GM19452 (cell line): ENCODE results near the gene LIME1.
"Not testable (repeated sequence)": the region's sequence is repeated elsewhere in the genome, so short reads cannot be mapped to it uniquely, and the experiment has no call there.

ENCODE experiments used
- ATAC-seq: cut with Tn5 transposase; IDR thresholded peaks from one replicate; pipeline ENCODE4 v1.9.1; 2021; ENCODE audit not compliant: unreplicated experiment

The LIME1 gene

DNA sequence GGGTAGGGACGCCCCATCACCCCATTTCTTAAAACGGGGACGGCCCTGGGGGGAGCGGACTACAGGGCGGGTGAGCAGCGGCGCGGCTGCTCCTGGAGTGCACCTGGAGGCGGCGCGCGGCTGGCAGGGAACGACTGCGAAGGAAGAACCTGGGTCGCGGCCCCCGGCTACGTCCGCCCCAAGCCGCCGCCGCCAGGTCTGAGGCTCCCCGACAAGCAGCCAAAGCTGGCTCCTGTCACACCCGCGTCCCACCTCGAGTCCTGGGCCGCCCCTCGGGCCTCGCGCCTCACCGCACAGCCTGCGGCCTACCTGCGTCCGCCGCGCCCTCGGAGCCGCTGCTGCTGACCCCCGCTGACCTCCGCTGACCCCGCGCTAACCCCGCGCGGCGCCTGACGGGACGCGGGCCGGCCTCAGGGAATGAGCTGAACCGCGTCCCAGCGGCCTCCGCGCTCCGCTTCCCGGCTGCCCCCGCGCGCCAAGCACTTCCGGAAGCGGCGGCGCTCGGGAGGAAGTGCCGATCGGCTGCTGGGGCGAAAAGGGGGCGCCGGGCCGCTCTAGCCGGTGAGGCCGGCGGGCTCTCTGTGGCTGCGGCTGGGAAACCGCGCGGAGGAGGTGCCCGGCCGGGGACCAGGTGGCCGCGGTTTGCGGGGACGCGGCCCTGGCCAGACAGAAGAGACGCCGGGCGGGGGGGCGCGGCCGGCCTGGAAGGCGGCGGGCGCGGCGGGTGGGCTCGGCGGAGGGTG, 28.7 kb upstream of the LIME1 start, which contains the start of the genes ARFRP1 and ZGPAT:
TSS of gene ARFRP1 (minus strand) at position 419 of the 743 bp plus-strand sequence. CDS start 885 bp downstream, outside the sequence.
TSS of gene ZGPAT (plus strand) at position 482 of the 743 bp plus-strand sequence. CDS start 542 bp downstream, outside the sequence.
- peak; percentile 57 for ATAC-seq

DNA sequence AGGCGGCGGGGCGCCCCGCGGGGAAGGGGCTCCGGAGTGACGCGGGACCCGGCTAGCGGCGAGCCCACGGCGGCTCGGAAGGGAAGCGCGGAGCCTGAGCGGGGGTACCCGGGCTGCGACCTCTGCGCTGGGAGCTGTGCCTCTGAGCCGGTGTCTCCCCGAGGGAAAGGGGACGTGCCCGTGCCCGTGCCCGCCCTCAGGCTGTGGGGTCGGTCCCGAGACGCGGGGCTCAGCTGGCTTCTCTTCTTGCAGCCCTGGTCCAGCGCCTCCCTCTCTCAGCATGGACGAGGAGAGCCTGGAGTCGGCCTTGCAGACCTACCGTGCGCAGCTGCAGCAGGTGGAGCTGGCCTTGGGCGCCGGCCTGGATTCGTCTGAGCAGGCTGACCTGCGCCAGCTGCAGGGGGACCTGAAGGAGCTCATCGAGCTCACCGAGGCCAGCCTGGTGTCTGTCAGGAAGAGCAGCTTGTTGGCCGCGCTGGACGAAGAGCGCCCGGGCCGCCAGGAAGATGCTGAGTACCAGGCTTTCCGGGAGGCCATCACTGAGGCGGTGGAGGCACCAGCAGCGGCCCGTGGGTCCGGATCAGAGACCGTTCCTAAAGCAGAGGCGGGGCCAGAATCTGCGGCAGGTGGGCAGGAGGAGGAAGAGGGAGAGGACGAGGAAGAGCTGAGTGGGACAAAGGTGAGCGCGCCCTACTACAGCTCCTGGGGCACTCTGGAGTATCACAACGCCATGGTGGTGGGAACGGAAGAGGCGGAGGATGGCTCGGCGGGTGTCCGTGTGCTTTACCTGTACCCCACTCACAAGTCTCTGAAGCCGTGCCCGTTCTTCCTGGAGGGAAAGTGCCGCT, 27.9 kb upstream of the LIME1 start:
- ATAC-seq: peak; percentile 13

DNA sequence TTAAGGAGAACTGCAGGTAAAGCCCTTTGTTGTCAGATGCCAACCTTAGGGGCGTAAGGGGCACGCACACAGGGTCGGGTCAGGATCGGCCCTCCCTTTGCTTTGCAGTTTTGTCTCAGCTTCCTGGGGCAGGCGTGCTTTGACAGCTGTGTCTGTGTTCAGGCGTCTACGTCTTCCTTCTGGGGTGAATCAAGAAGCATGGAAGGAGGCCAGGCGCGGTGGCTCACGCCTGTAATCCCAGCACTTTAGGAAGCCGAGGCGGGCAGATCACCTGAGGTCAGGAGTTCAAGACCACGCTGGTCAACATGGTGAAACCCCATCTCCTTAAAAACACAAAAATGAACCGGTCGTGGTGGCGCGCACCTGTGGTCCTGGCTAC, 27.3 kb upstream of the LIME1 start:
- no peak for ATAC-seq

DNA sequence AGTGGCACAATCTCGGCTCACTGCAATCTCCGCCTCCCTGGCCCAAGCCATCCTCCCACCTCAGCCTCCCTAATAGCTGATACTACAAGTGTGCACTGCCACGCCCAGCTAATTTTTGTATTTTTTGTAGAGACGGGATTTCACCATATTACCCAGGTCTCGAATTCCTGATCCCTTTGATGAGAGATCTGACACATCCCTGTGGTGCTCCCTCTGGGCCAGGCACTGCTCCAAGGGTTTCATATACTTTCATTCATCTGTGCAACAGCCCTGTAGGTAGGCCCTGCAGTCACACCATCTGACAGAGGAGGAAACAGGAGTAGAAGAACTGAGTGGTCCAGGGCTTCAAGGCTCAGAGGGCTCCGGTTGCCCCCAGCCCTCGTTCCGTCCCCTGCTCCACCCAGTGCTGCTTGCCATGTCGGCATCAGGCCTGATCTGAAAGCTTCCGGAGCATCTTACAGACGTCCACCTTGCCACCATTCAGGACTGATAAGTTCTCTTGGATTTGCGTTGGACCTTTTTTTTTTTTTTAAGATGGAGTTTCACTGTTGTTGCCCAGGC, 25.3 kb upstream of the LIME1 start:
- no peak for ATAC-seq

DNA sequence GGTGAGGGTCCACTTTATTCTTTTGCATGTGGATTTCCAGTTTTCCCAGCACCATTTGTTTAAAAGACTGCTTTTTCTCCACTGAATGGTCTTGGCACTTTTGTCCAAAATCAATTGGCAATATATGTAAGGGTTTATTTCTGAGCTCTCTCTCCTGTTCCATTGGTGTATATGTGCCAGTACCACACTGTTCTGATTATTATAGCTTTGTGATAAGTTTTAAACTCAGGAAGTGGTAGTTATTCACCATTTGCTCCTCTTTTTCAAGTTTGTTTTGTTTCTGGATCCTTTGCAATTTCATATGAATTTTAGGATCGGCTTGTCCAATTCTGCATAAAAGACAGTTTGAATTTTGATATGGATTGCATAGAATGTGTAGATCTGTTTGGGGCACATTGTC, 24.3 kb upstream of the LIME1 start:
- no peak for ATAC-seq

DNA sequence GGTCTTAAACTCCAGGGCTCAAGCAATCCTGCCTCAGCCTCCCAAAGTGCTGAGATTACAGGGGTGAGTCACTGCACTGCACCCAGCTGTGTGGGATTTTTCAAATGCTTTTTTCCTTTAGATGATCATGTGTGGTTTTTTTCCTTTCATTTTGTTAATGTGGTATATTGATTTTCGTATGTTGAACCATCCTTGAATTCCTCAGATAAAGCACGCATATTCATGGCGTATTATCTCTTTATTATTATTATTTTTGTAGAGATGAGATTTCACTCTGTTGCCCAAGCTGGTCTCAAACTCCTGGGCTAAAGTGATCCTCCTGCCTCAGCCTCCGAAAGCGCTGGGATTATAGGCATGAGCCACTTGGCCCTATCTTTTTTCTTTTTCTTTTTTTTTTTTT, 21.6 kb upstream of the LIME1 start:
- ATAC-seq: no peak

DNA sequence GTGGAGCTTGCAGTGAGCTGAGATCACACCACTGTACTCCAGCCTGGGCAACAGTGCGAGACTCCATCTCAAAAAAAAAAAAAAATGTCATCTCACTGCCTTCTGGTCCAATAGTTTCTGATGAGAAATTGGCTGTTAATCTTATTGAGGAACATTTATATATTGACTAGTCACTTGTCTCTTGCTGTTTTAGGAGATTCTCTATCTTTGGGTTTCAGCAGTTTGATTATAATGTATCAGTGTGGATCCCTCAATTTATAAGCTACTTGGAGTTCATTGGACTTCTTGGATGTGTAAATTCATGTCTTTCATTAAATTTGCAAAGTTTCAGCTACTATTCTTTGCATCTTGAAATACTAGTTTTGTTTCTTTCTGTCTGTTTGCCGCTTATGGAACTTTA, 17.5 kb upstream of the LIME1 start:
- ATAC-seq: no peak

DNA sequence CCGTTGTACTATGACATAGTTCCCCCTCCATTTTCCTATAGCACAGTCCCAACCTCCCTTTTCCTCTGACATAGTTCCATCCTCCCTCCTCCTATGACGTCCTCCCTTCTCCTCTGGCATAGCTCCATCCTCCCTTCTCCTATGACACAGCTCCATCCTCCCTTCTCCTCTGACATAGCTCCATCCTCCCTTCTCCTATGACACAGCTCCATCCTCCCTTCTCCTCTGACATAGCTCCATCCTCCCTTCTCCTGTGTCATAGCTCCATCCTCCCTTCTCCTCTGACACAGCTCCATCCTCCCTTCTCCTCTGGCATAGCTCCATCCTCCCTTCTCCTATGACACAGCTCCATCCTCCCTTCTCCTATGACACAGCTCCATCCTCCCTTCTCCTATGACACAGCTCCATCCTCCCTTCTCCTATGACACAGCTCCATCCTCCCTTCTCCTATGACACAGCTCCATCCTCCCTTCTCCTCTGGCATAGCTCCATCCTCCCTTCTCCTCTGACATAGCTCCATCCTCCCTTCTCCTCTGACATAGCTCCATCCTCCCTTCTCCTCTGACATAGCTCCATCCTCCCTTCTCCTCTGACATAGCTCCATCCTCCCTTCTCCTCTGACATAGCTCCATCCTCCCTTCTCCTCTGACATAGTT, 13.4 kb upstream of the LIME1 start:
- not testable (repeated sequence) for ATAC-seq

DNA sequence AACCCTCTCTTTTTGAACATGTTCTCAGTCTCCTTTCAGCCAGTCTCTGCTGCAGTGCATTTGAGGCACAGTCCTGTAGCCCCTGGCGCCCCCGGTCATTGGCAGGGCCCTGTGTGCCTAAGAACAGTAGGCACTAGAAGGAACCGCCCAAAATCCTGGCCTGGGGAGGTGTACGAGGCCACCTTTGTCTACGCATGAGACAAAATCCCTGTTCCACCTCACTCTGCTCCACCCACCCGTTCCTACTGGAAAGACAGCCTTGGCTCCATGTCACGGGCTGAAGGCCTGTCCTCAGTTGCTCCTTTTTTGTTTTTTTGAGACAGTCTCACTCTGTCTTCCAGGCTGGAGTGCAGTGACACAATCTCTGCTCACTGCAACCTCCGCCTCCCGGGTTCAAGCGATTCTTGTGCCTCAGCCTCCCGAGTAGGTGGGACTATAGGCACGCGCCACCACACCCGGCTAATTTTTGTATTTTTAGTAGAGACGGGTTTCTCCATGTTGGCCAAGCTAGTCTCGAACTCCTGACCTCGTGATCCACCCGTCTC, 6.2 kb upstream of the LIME1 start:
- ATAC-seq: not testable (repeated sequence)

DNA sequence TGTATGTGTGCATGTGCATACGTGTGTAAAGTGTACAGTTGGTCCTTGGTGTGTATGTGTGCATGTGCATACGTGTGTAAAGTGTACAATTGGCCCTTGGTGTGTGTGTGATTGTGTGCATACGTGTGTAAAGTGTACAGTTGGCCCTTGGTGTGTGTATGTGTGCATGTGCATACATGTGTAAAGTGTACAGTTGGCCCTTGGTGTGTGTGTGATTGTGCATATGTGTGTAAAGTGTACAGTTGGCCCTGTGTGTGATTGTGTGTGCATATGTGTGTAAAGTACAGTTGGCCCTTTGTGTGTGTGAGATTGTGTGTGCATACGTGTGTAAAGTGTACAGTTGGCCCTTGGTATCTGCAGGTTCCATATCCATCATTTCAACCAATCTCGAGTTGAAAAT, 5.1 kb upstream of the LIME1 start:
- ATAC-seq: no peak

DNA sequence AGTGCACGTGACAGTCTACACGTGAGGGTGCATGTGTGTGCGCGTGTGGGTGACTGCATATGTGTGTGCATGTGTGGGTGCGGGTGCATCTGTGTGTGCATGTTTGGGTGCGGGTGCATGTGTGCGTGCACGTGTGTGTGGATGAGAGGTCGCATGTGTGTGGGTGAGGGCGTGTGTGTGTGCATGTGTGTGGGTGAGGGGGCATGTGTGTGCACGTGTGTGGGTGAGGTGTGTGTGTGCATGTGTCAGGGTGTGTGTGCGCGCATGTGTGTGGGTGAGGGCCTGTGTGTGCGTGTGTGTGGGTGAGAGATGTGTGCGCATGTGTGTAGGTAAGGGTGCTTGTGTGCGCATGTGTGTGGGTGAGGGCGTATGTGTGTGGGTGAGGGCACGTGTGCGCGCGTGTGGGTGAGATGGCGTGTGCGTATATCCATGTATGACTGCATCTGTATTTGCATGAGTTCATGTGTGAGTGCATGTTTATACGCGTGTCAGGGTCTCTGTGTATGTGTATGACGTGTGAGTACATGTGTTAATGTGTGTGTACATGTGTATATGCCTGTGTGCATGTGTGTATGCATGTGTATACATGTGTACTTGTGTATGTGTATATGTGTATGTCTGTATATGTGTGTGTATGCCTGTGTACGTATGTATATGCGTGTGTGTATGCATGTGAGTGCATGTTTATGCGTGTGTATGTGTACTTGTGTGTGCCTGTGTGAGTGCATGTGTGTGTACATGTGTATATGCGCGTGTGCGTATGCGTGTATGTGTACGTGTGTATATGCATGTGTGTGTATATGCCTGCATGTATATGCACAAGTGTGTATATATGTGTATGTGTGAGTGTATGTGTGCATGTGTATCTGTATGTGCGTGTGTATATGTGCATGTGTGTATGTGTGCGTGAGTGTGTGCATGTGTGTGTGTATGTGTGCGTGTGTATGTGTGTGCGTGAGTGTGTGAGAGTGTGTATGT, 4.1 kb upstream of the LIME1 start:
- ATAC-seq: no peak

DNA sequence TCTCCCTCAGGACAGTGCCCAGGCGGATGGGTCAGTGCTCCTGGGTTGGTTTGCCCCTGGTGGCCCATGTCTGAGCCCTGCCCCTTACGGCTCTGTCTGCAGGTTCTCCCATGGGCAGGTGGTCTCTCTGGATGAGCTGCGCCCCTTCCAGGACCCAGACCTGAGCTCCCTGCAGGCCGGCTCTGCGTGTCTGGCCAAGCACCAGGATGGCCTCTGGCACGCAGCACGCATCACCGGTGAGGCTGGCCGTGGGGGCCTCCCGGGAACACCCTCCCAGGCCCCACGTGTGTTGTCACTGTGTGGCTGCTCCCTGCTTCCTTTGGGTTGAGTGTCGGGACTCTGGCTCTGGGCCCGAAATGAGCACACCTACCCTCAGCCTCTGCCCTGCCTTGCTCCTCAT, 3.3 kb upstream of the LIME1 start:
- ATAC-seq: no peak

DNA sequence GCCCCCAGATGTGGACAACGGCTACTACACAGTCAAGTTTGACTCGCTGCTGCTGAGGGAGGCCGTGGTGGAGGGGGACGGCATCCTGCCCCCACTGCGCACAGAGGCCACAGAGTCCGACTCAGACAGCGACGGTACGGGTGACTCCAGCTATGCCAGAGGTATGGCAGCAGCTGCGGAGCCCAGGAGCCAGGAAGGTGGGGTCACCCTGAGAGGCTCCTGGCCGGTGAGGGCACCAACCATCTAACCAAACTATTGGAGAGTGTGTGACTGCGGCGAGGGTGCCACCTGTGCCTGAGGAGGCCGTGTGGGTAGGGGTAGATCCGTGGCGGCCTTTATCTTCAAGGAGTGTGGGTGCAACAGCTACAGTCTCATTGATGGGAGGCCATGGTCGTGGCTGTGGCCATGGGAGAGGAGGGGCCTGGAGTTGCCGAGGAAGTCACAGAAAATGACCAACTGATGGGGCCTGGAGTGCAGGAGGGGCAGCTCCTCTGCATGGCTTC, 2.8 kb upstream of the LIME1 start:
- ATAC-seq: no peak

DNA sequence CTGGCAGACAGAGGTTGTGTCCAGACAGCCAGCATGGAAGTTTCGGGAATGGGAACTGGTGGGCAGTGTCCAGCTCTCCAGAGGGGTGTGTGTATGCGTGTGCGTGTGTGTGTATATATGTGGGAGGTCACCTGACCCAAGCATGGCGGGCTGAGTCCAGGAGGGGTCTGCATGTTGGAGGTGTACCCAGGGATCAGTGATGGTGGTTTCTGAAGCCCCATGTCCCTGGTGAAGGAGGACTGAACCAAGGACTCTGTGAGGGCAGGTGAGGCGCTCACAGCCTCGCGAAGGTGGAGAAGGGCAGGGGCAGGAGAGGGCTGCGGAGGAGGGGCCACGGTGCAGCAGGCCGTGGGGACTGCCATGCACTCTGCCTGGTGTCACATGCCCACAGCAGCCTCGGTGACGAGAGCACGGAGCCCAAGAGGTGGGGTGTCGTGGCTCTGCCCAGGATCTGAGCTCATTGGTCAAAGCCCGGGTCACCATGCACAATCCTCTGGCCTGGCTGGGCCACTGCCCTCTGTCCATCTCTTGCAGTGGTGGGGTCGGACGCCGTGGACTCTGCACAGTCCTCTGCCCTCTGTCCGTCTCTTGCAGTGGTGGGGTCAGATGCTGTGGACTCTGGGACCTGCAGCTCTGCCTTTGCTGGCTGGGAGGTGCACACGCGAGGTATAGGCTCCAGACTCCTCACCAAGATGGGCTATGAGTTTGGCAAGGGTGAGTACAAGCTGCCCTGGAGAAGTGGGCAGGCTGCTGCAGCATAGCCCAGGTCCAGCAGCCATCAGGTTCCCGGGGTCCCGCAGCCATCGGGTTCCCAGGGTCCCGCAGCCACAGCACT, 2.1 kb upstream of the LIME1 start:
- ATAC-seq: no peak

DNA sequence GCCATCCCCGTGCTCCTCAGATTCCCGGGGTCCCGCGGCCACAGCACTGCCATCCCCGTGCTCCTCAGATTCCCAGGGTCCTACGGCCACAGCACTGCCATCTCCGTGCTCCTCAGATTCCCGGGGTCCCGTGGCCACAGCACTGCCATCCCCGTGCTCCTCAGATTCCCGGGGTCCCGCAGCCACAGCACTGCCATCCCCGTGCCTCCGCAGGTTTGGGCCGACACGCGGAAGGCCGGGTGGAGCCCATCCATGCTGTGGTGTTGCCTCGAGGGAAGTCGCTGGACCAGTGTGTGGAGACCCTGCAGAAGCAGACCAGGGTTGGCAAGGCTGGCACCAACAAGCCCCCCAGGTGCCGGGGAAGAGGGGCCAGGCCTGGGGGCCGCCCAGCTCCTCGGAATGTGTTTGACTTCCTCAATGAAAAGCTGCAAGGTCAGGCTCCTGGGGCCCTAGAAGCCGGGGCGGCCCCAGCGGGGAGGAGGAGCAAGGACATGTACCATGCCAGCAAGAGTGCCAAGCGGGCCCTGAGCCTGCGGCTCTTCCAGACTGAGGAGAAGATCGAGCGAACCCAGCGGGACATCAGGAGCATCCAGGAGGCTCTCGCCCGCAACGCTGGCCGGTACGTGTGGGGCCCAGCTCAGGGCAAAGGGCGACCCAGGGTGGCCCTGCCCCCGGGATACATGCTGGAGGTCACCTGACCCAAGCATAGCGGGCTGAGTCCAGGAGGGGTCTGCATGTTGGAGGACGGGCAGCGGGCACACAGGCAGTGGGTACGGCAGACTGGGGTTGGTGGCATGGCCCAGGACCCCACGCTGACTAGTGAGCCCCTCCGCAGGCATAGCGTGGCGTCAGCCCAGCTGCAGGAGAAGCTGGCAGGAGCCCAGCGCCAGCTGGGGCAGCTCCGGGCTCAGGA, 1.3 kb upstream of the LIME1 start:
- no peak for ATAC-seq

DNA sequence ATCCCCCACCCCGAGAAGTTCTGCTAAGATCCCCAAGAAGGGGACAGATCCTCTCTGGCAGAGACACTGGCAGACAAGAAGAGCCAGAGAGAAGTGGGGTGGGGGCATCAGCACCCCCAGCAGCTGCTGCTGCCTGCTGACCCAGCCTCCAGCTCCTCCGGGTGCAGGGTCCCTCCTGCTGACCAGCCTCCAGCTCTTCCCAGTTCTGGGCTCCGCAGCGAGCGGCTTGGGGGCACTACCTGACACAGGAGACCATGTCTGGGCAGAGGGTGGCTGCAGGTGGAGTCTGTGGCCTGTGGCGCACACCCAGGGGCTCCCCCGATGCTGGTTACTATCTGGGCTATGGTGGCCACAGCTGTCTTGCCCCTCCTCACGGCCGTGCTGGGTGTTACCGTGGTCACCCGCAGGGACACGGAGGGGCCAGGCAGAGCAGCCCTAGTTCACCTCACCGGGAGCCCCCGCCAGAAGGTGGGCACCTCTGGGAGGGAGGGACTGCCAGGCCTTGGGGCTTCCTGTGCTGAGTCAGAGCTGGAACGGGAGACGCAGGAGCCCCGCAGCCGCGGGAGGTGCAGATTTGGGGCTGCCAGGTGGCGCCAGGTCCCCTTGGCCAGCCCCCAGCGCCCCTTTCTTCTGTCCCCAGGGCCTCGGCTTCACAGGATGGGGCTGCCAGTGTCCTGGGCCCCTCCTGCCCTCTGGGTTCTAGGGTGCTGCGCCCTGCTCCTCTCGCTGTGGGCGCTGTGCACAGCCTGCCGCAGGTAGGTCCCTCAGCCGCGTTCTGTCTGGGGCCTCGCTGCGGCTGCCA, 630 bp downstream of the LIME1 start:
- no peak for ATAC-seq

DNA sequence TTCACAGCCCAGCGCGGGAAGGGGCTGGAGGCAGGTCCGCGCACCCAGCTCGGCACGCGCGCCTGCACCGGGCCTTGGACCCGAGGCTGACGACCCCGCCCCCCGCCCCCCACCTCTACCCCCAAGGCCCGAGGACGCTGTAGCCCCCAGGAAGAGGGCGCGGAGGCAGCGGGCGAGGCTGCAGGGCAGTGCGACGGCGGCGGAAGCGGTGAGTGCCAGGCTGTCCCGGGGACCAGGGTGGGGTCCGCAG, 1.2 kb downstream of the LIME1 start:
- ATAC-seq: no peak
